Activated gamma-delta T cell treated with anti-CD3 and anti-CD28 coated beads, Interleukin-2, amount 50 U/mL, for 16 hours (primary cell): ENCODE measurements around the gene BTLA.
"Not testable (repeated sequence)": the region's sequence is repeated elsewhere in the genome, so short reads cannot be mapped to it uniquely, and the experiment has no call there.

Experiments
- DNase-seq: peaks from one replicate; pipeline ENCODE4 v3.0.0-alpha.2; 2020; ENCODE audit warnings: low read depth

Gene BTLA

GRCh38 chr3:112445839-112446238, 53.4 kb downstream of the BTLA start:
- no peak for DNase-seq

- DNase-seq: no peak
Measured at GRCh38 chr3:112437146-112438022, 61.9 kb downstream of the BTLA start.

GRCh38 chr3:112429960-112430359, 69.3 kb downstream of the BTLA start:
- DNase-seq: no peak

- no peak for DNase-seq
Measured at GRCh38 chr3:112427123-112427522, 72.1 kb downstream of the BTLA start.

- DNase-seq: no peak
Measured at GRCh38 chr3:112425858-112426750, 73.2 kb downstream of the BTLA start.

- DNase-seq: no peak
Measured at GRCh38 chr3:112425382-112425781, 73.9 kb downstream of the BTLA start.

- no peak for DNase-seq
Measured at GRCh38 chr3:112424394-112424793, 74.9 kb downstream of the BTLA start.

GRCh38 chr3:112422921-112423320, 76.4 kb downstream of the BTLA start:
- not testable (repeated sequence) for DNase-seq

GRCh38 chr3:112418526-112418925, 80.7 kb downstream of the BTLA start:
- DNase-seq: not testable (repeated sequence)

GRCh38 chr3:112417696-112418318, 81.5 kb downstream of the BTLA start:
- DNase-seq: no peak

- DNase-seq: no peak
Measured at GRCh38 chr3:112416391-112417212, 82.7 kb downstream of the BTLA start.

- no peak for DNase-seq
Measured at GRCh38 chr3:112415390-112415789, 83.9 kb downstream of the BTLA start.
